Bronchial epithelial cell (primary cell): ENCODE data around the gene RPS6KA4. TPM values are rescaled to one million over a fixed set of nuclear protein-coding genes. Genes with fewer than 3 reads are reported as not detected.

Experiments
- DNase-seq: peaks from one replicate; pipeline ENCODE4 v3.0.0-alpha.2; 2010; ENCODE audit warnings: low read depth
- FAIRE-seq: peaks from 2 replicates; lab custom pipeline; 2011; peaks lifted over from hg19 to GRCh38; lab: Jason Lieb, UNC
- H3K27me3 ChIP-seq: 2 replicates; pipeline ENCODE4 v1.5.1; 2011; ENCODE audit warnings: low read length; ENCODE audit not compliant: control insufficient read depth, insufficient read depth
- H3K36me3 ChIP-seq: 2 replicates; pipeline ENCODE4 v1.5.1; 2011; ENCODE audit warnings: low read length; ENCODE audit not compliant: control insufficient read depth, insufficient read depth
- H3K4me3 ChIP-seq: 2 replicates; pipeline ENCODE4 v1.5.1; 2011; ENCODE audit warnings: mild to moderate bottlenecking, low read depth, low read length, control low read depth
- total RNA-seq: library from RNA; depleted of rRNA; stranded (reverse); fragments of >200 nt; gene quantifications from 2 replicates; pipeline ENCODE4 v1.2.1, GENCODE V29; 2014
- TF ChIP-seq, protein P1 (sequence below): IDR thresholded peaks from 2 replicates; pipeline ENCODE4 v1.5.1; 2011; ENCODE audit warnings: mild to moderate bottlenecking, moderate library complexity, low read length, control low read depth, inconsistent platforms; ENCODE audit not compliant: insufficient read depth, severe bottlenecking

The RPS6KA4 gene
- total RNA-seq, 1 donor from 2014 or later = 59.5 TPM

DNA sequence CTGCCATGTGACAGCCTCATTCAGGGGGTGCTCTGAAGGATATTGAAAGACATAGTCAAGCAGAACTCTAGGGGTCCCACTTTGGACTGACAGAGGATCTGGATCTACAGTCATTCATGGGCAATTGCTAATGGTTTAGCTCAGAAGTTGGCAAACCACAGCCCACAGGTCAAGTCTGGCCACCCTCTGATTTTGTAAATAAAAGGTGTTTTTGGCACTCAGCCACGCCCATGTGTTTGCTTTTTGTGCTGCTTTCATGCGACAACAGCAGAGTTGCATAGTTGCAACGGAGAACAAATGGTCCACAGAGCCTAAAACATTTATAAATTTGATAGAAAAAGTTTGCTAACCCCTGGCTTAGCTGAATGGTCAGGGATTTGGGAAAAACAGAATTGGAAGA, 41.7 kb downstream of the RPS6KA4 start:
- H3K4me3 ChIP-seq = no peak overlapping the region
- H3K27me3 ChIP-seq = peaks cover 1% of the 10 kb centered on the region
- no peaks in the 10 kb centered on the region for H3K36me3 ChIP-seq
- TF ChIP-seq, protein P1, sequence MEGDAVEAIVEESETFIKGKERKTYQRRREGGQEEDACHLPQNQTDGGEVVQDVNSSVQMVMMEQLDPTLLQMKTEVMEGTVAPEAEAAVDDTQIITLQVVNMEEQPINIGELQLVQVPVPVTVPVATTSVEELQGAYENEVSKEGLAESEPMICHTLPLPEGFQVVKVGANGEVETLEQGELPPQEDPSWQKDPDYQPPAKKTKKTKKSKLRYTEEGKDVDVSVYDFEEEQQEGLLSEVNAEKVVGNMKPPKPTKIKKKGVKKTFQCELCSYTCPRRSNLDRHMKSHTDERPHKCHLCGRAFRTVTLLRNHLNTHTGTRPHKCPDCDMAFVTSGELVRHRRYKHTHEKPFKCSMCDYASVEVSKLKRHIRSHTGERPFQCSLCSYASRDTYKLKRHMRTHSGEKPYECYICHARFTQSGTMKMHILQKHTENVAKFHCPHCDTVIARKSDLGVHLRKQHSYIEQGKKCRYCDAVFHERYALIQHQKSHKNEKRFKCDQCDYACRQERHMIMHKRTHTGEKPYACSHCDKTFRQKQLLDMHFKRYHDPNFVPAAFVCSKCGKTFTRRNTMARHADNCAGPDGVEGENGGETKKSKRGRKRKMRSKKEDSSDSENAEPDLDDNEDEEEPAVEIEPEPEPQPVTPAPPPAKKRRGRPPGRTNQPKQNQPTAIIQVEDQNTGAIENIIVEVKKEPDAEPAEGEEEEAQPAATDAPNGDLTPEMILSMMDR = no peak
- DNase-seq = no peak
- no peak for FAIRE-seq

DNA sequence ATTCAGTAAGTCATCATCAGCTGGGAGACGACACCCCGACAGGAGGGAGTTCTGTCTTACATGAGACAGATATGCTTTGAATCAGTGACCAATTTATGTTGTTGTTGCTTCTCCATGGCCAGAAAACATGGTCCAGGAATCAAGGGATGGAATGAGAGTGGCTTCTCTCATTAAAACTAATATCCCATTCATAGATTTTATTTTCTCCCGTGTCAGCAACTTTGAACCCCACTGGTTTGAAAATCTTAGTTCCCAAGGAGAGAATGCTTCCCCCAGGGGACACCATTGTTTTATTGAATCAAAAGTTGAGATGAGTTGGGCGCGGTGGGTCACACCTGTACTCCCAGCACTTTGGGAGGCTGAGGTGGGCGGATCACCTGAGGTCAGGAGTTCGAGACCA, 42.8 kb downstream of the RPS6KA4 start:
- no peaks in the 10 kb centered on the region for H3K36me3 ChIP-seq
- FAIRE-seq (no peak), DNase-seq (no peak)
- no peak overlapping the region for H3K4me3 ChIP-seq
- TF ChIP-seq, protein P1 = no peak
- peaks cover 1% of the 10 kb centered on the region for H3K27me3 ChIP-seq

DNA sequence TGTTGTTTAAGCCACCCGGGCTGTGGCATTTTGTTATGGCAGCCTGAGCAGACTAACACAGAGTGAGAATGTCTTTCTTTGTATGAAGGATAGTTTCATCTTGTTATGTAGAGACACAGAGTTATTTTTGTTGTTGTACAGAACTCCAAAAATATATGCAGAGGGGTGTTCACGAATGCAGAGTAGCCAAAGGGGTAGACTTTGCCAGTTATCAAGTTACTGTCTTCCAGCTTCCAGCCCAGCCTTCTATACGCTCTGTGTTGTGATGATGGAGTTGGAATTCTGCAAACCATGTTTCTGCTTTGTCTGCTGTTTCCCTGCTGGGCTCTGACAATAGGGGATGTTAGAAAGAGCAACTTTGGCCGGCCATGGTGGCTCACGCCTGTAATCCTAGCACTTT, 44.1 kb downstream of the RPS6KA4 start:
- Histone ChIP-seq H3K36me3 (no peaks in the 10 kb centered on the region), H3K4me3 (no peak overlapping the region), H3K27me3 (peaks cover 1% of the 10 kb centered on the region)
- FAIRE-seq (no peak), DNase-seq (no peak)
- TF ChIP-seq, protein P1 = no peak

DNA sequence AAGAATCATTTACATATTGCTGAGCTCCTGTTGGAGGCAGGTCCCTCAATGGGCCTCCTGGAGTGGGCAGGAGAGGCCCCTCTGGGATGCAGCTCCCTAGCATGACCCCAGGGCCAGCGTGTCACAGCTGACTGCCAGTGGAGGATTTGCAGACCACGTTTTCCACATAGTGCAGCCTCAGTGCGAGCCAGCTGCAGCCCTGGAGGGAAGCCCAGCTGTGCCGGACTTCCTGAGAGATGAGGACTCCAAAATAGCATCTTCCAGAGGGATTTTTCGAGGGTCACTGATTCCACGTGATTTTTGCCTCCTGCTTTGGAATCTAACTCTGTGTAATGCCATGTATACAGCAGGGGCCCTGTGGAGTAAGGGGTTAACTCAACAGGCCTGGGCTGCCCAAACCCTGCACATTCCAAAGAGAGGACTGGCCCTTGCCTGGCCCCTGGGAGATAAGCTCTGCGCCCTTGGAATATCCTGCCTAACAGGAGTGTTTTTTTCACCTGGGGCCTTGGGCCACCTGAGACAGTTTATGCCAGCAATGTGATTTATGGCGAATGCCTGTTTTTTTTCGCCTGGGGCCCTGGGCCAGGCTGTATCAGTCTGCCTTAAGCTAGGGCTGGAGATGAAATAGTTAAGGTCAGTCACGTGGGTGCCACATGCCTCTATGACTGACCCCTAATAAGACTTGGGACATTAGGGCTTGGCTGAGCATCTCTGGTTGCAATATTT, 47.4 kb downstream of the RPS6KA4 start:
- no peak for FAIRE-seq
- peaks cover 1% of the 10 kb centered on the region for H3K27me3 ChIP-seq
- H3K36me3 ChIP-seq = no peaks in the 10 kb centered on the region
- no peak overlapping the region for H3K4me3 ChIP-seq
- TF ChIP-seq, protein P1 = no peak
- no peak for DNase-seq

DNA sequence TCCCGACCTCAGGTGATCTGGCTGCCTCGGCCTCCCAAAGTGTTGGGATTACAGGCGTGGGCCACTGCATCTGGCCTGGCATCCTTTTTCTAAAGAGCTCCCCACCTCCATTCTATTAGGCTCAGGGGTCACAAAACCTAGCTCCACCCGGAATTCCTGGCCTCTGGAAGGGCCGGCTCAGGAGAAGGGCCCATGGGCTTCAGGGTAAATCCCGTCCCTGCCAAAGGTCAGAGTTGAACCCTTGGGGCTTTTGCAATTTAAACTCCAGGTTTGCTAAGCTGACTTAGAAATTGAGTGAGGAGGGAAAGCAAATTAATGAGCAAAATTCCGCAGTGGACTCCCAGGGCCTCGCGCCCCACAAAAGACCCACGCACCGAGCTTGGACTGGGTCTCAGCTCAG, 48.3 kb downstream of the RPS6KA4 start:
- Histone ChIP-seq H3K4me3 (no peak overlapping the region), H3K36me3 (no peaks in the 10 kb centered on the region), H3K27me3 (peaks cover 1% of the 10 kb centered on the region)
- no peak for DNase-seq
- TF ChIP-seq, protein P1 = no peak
- no peak for FAIRE-seq

DNA sequence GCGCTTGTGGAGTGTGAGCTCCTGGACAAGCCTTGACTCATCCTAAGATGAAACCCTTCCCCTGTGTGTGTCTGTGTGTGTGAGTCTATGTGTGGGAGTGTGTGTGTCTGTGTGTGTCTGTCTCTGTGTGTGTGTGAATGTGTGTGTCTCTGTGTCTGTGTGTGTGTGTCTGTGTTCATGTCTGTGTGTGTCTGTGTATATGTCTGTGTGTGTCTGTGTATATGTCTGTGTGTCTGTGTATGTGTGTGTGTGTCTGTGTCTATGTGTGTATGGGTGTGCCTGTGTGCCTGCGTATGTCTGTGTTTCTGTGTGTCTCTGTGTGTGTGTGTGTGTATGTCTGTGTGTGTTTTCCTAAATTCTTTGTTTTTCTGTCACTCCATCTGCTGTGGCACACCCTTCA, 48.7 kb downstream of the RPS6KA4 start:
- FAIRE-seq = no peak
- no peak for DNase-seq
- Histone ChIP-seq H3K36me3 (no peaks in the 10 kb centered on the region), H3K4me3 (no peak overlapping the region), H3K27me3 (peaks cover 1% of the 10 kb centered on the region)
- TF ChIP-seq, protein P1 = no peak
